Right ventricle myocardium superior (tissue), 1 donor: ENCODE data around the gene AANAT. TPM values are rescaled to one million over a fixed set of nuclear protein-coding genes. Genes with fewer than 3 reads are reported as not detected.
"Not testable (repeated sequence)": the region's sequence is repeated elsewhere in the genome, so short reads cannot be mapped to it uniquely, and the experiment has no call there.

Experiments
- ATAC-seq: fragments of 200-7000 bp; cut with Tn5 transposase; one replicate; pipeline ENCODE4 v1.9.1; 2020; ENCODE audit warnings: mild to moderate bottlenecking; ENCODE audit not compliant: poor library complexity
- DNase-seq: peaks from one replicate; pipeline ENCODE4 v3.0.0-alpha.2; 2020
- intact Hi-C: fragments of 100-400 bp; cut with DNase I; formaldehyde crosslinking; loops from one replicate; pipeline ENCODE4 v1.11.2; 2022
- total RNA-seq: library from RNA; stranded (reverse); fragmentation: NEBNext Ultra II Directional; extraction: Animal tissue kit (Norgen Biotek cat#: 25700); gene quantifications from one replicate; pipeline ENCODE4 v1.2.1, GENCODE V29; 2021
- donor health status: DM: no; HTN: yes; CAD: no; lungs with severe emphysema.

AANAT gene
- total RNA-seq, 1 donor from 2014 or later = not detected

GRCh38 chr17:76497979-76498875, 30.8 kb downstream of the AANAT start:
- ATAC-seq (peak; percentile 77), DNase-seq (peak; percentile 91)
- intact Hi-C loops = no loop called here

GRCh38 chr17:76498876-76499251, 31.5 kb downstream of the AANAT start:
- ATAC-seq = no peak
- no peak for DNase-seq
- intact Hi-C loops = no loop called here

GRCh38 chr17:76499267-76499667, 31.9 kb downstream of the AANAT start:
- ATAC-seq = no peak
- DNase-seq = no peak
- intact Hi-C loops = no loop called here

- no peak for DNase-seq
- intact Hi-C loops = no loop called here
- ATAC-seq = no peak
Measured at GRCh38 chr17:76500074-76500746, 32.8 kb downstream of the AANAT start.

GRCh38 chr17:76500747-76501017, 33.3 kb downstream of the AANAT start:
- no peak for DNase-seq
- ATAC-seq = peak; percentile 1
- intact Hi-C loops = no loop called here

- ATAC-seq (peak; percentile 90), DNase-seq (peak; percentile 95)
- intact Hi-C loops = no loop called here
Measured at GRCh38 chr17:76501018-76501826, 33.8 kb downstream of the AANAT start, which contains the start of gene RHBDF2. Gene RHBDF2, minus strand, starts transcription at chr17:76501423. Its CDS starts 19,899 bp downstream, at chr17:76481524.

GRCh38 chr17:76501827-76502307, 34.5 kb downstream of the AANAT start:
- DNase-seq = no peak
- intact Hi-C loops = no loop called here
- ATAC-seq = no peak

- no peak for ATAC-seq
- intact Hi-C loops = no loop called here
- no peak for DNase-seq
Measured at GRCh38 chr17:76502341-76503211, 35.2 kb downstream of the AANAT start.

GRCh38 chr17:76504117-76504516, 36.7 kb downstream of the AANAT start:
- no peak for ATAC-seq
- intact Hi-C loops = no loop called here
- no peak for DNase-seq

- DNase-seq (peak; percentile 90), ATAC-seq (peak; percentile 83)
- intact Hi-C loops = loop anchor here (2.0 to 5.0 kb wide), 3 partner anchors 40 to 204 kb away; partner anchors contain the start of gene AANAT
Measured at GRCh38 chr17:76506408-76507345, 39.3 kb downstream of the AANAT start.

GRCh38 chr17:76508472-76509063, 41.2 kb downstream of the AANAT start:
- not testable (repeated sequence) for ATAC-seq, DNase-seq
- intact Hi-C loops = loop anchor here (5.0 kb wide), 2 partner anchors 96 to 206 kb away; no protein-coding TSS in a partner anchor

GRCh38 chr17:76510831-76511244, 43.4 kb downstream of the AANAT start:
- DNase-seq (no peak), ATAC-seq (no peak)
- intact Hi-C loops = no loop called here

GRCh38 chr17:76511668-76512365, 44.4 kb downstream of the AANAT start:
- DNase-seq (no peak), ATAC-seq (no peak)
- intact Hi-C loops = no loop called here

- DNase-seq (no peak), ATAC-seq (no peak)
- intact Hi-C loops = no loop called here
Measured at GRCh38 chr17:76512366-76513305, 45.2 kb downstream of the AANAT start.

- ATAC-seq (no peak), DNase-seq (no peak)
- intact Hi-C loops = no loop called here
Measured at GRCh38 chr17:76513306-76513692, 45.9 kb downstream of the AANAT start.
